Choroid plexus epithelial cell (primary cell): ENCODE measurements around the gene CDC42.

Source experiments
- DNase-seq: peaks from one replicate; pipeline ENCODE4 v3.0.0-alpha.2; 2010; ENCODE audit warnings: low read depth
- H3K4me3 ChIP-seq: 2 replicates; pipeline ENCODE4 v1.5.1; 2011; ENCODE audit warnings: low read depth, mild to moderate bottlenecking, control low read depth, low read length, moderate library complexity
- CTCF ChIP-seq: conservative IDR thresholded peaks from 2 replicates; pipeline ENCODE4 v1.5.1; 2011; ENCODE audit warnings: low read depth, mild to moderate bottlenecking, control low read depth, inconsistent platforms, low read length, moderate library complexity

The CDC42 gene

GRCh38 chr1:22021061-22021460, 31.4 kb upstream of the CDC42 start:
- no peak for DNase-seq
- no peak overlapping the region for H3K4me3 ChIP-seq
- no peak for TF ChIP-seq CTCF

- peak; percentile 93 for DNase-seq
- TF ChIP-seq CTCF = no peak
- H3K4me3 ChIP-seq = peak overlapping the region; percentile 100
Measured at GRCh38 chr1:22024485-22025367, 27.8 kb upstream of the CDC42 start.

GRCh38 chr1:22025368-22026155, 26.9 kb upstream of the CDC42 start:
- peak; percentile 95 for DNase-seq
- H3K4me3 ChIP-seq = peak overlapping the region; percentile 100
- TF ChIP-seq CTCF = no peak

GRCh38 chr1:22026924-22027289, 25.6 kb upstream of the CDC42 start:
- H3K4me3 ChIP-seq = no peak overlapping the region
- no peak for TF ChIP-seq CTCF
- DNase-seq = no peak

GRCh38 chr1:22030057-22030456, 22.5 kb upstream of the CDC42 start:
- DNase-seq = no peak
- no peak for TF ChIP-seq CTCF
- no peak overlapping the region for H3K4me3 ChIP-seq

- no peak for DNase-seq
- TF ChIP-seq CTCF = no peak
- H3K4me3 ChIP-seq = no peak overlapping the region
Measured at GRCh38 chr1:22030473-22030872, 22.0 kb upstream of the CDC42 start.
